ENCODE data around the gene RRBP1.

Gene RRBP1

GRCh38 chr20:17726902-17727301 is 44.9 kb upstream of the RRBP1 start:
- ATAC-seq (ENCODE audit: low read depth) (no peak), DNase-seq (ENCODE audit: low spot score) (no peak)
- Histone ChIP-seq H3K36me3 (ENCODE audit: low read depth) (no peaks in the 10 kb centered on the region), H3K4me1 (ENCODE audit: insufficient read depth, poor library complexity, severe bottlenecking) (no peaks in the 10 kb centered on the region), H3K4me3 (ENCODE audit: severe bottlenecking) (no peak overlapping the region), H3K9me3 (ENCODE audit: severe bottlenecking) (no peaks in the 10 kb centered on the region), H3K27me3 (ENCODE audit: insufficient read depth, poor library complexity, severe bottlenecking) (no peaks in the 10 kb centered on the region), H3K27ac (ENCODE audit: poor library complexity, severe bottlenecking) (no peak overlapping the region)
- TF ChIP-seq CTCF (IDR thresholded peaks at IDR 0.05; ENCODE audit: poor library complexity, severe bottlenecking) = no peak

- no peaks in the 10 kb centered on the region for H3K36me3 ChIP-seq (ENCODE audit: low read depth)
- no peak for TF ChIP-seq CTCF (IDR thresholded peaks at IDR 0.05; ENCODE audit: poor library complexity, severe bottlenecking)
These were observed 43.2 kb upstream of the RRBP1 start for GRCh38 chr20:17725094-17725835.

GRCh38 chr20:17723301-17723691 is 41.3 kb upstream of the RRBP1 start:
- Histone ChIP-seq H3K4me3 (ENCODE audit: severe bottlenecking) (no peak overlapping the region), H3K9me3 (ENCODE audit: severe bottlenecking) (no peaks in the 10 kb centered on the region), H3K27me3 (ENCODE audit: insufficient read depth, poor library complexity, severe bottlenecking) (no peaks in the 10 kb centered on the region), H3K4me1 (ENCODE audit: insufficient read depth, poor library complexity, severe bottlenecking) (no peaks in the 10 kb centered on the region), H3K36me3 (ENCODE audit: low read depth) (no peaks in the 10 kb centered on the region), H3K27ac (ENCODE audit: poor library complexity, severe bottlenecking) (no peak overlapping the region)
- TF ChIP-seq CTCF (IDR thresholded peaks at IDR 0.05; ENCODE audit: poor library complexity, severe bottlenecking) = no peak
- DNase-seq (ENCODE audit: low spot score) (no peak), ATAC-seq (ENCODE audit: low read depth) (no peak)

More at GRCh38 chr20:17725094-17725835, 43.2 kb upstream of the RRBP1 start:
- no peak overlapping the region for H3K27ac ChIP-seq (ENCODE audit: poor library complexity, severe bottlenecking)
- no peak for DNase-seq (ENCODE audit: low spot score)
- H3K27me3 ChIP-seq (ENCODE audit: insufficient read depth, poor library complexity, severe bottlenecking) = no peaks in the 10 kb centered on the region
- no peak overlapping the region for H3K4me3 ChIP-seq (ENCODE audit: severe bottlenecking)
- no peaks in the 10 kb centered on the region for H3K9me3 ChIP-seq (ENCODE audit: severe bottlenecking)
- H3K4me1 ChIP-seq (ENCODE audit: insufficient read depth, poor library complexity, severe bottlenecking) = no peaks in the 10 kb centered on the region
- no peak for ATAC-seq (ENCODE audit: low read depth)

- no peak overlapping the region for H3K27ac ChIP-seq (ENCODE audit: poor library complexity, severe bottlenecking)
- H3K4me1 ChIP-seq (ENCODE audit: insufficient read depth, poor library complexity, severe bottlenecking) = no peaks in the 10 kb centered on the region
- no peak for TF ChIP-seq CTCF (IDR thresholded peaks at IDR 0.05; ENCODE audit: poor library complexity, severe bottlenecking)
- no peaks in the 10 kb centered on the region for H3K27me3 ChIP-seq (ENCODE audit: insufficient read depth, poor library complexity, severe bottlenecking)
- no peaks in the 10 kb centered on the region for H3K9me3 ChIP-seq (ENCODE audit: severe bottlenecking)
- H3K36me3 ChIP-seq (ENCODE audit: low read depth) = no peaks in the 10 kb centered on the region
- DNase-seq (ENCODE audit: low spot score) (no peak), ATAC-seq (ENCODE audit: low read depth) (no peak)
- H3K4me3 ChIP-seq (ENCODE audit: severe bottlenecking) = no peak overlapping the region
These were observed 40.7 kb upstream of the RRBP1 start for GRCh38 chr20:17722493-17723300.
